ENCODE measurements around the gene PIP5K1C.

Gene PIP5K1C

GRCh38 chr19:3723883-3724282 is 23.6 kb upstream of the PIP5K1C start:
- H3K27ac Mint-ChIP-seq = no peak overlapping the region
- no peaks in the 10 kb centered on the region for H3K36me3 Mint-ChIP-seq (ENCODE audit: low read depth)
- no peak for TF ChIP-seq CTCF (IDR thresholded peaks at IDR 0.05; ENCODE audit: unreplicated experiment in 3 of 3)
- H3K9me3 Mint-ChIP-seq = no peaks in the 10 kb centered on the region
- H3K27me3 Mint-ChIP-seq (ENCODE audit: low read depth) = peaks cover 71% of the 10 kb centered on the region
- H3K4me3 Mint-ChIP-seq = no peak overlapping the region
- H3K4me1 Mint-ChIP-seq = no peaks in the 10 kb centered on the region

GRCh38 chr19:3723110-3723488 is 22.8 kb upstream of the PIP5K1C start:
- no peaks in the 10 kb centered on the region for H3K36me3 Mint-ChIP-seq (ENCODE audit: low read depth)
- no peak for TF ChIP-seq CTCF (IDR thresholded peaks at IDR 0.05; ENCODE audit: unreplicated experiment in 3 of 3)
- H3K27ac Mint-ChIP-seq = no peak overlapping the region
- no peaks in the 10 kb centered on the region for H3K9me3 Mint-ChIP-seq
- H3K27me3 Mint-ChIP-seq (ENCODE audit: low read depth) = peaks cover 75% of the 10 kb centered on the region
- peak overlapping the region in 2 of 3 experiments; percentile 18 to 33 for H3K4me3 Mint-ChIP-seq
- H3K4me1 Mint-ChIP-seq = no peaks in the 10 kb centered on the region

- Mint-ChIP-seq H3K9me3 (no peaks in the 10 kb centered on the region), H3K4me1 (no peaks in the 10 kb centered on the region), H3K4me3 (peak overlapping the region in 2 of 3 experiments; percentile 36 to 70), H3K27me3 (ENCODE audit: low read depth) (peaks cover 75% of the 10 kb centered on the region), H3K27ac (no peak overlapping the region), H3K36me3 (ENCODE audit: low read depth) (no peaks in the 10 kb centered on the region)
- TF ChIP-seq CTCF (IDR thresholded peaks at IDR 0.05; ENCODE audit: unreplicated experiment in 3 of 3) = no peak
Measured at GRCh38 chr19:3722443-3723109, 22.3 kb upstream of the PIP5K1C start.

GRCh38 chr19:3721887-3722442 is 21.7 kb upstream of the PIP5K1C start:
- H3K36me3 Mint-ChIP-seq (ENCODE audit: low read depth) = no peaks in the 10 kb centered on the region
- peaks cover 75% of the 10 kb centered on the region for H3K27me3 Mint-ChIP-seq (ENCODE audit: low read depth)
- H3K4me3 Mint-ChIP-seq = peak overlapping the region; percentile 29 to 70 (median 36)
- no peak for TF ChIP-seq CTCF (IDR thresholded peaks at IDR 0.05; ENCODE audit: unreplicated experiment in 3 of 3)
- no peak overlapping the region for H3K27ac Mint-ChIP-seq
- no peaks in the 10 kb centered on the region for H3K4me1 Mint-ChIP-seq
- H3K9me3 Mint-ChIP-seq = no peaks in the 10 kb centered on the region

GRCh38 chr19:3721131-3721886 is 21.0 kb upstream of the PIP5K1C start:
- Mint-ChIP-seq H3K9me3 (no peaks in the 10 kb centered on the region), H3K4me1 (no peaks in the 10 kb centered on the region), H3K27me3 (ENCODE audit: low read depth) (peaks cover 75% of the 10 kb centered on the region), H3K4me3 (peak overlapping the region in 2 of 3 experiments; percentile 70 to 71), H3K27ac (no peak overlapping the region), H3K36me3 (ENCODE audit: low read depth) (no peaks in the 10 kb centered on the region)
- TF ChIP-seq CTCF (IDR thresholded peaks at IDR 0.05; ENCODE audit: unreplicated experiment in 3 of 3) = no peak
